Pancreas (tissue), 10 donors: ENCODE results near the gene KDSR. TPM values are rescaled to one million over a fixed set of nuclear protein-coding genes. Genes with fewer than 3 reads are reported as not detected.

ENCODE experiments used
- ATAC-seq, 4 donors: fragments of 200-7000 bp; cut with Tn5 transposase; one replicate each; pipeline versions ENCODE4 v1.8.0 to v1.9.1; 2020; ENCODE audit warnings: mild to moderate bottlenecking in 4 of 4, moderate library complexity in 4 of 4
- DNase-seq, 6 donors: peaks; one replicate each; pipeline ENCODE4 v3.0.0-alpha.2; 2020
- FAIRE-seq: peaks from 2 replicates; lab custom pipeline; 2012; peaks lifted over from hg19 to GRCh38; lab: Jason Lieb, UNC
- H3K27ac ChIP-seq, 4 donors: fragments of 200-600 bp; sonication (generic); 1 replicate in 3 of 4; 2 replicates in 1 of 4; pipeline versions ENCODE4 v1.5.0 to v1.8.0; 2020
- H3K27me3 ChIP-seq, 4 donors: fragments of 200-600 bp; one replicate each; pipeline ENCODE4 v1.8.0; 2021
- H3K36me3 ChIP-seq, 3 donors: fragments of 200-600 bp; sonication (generic) in 1 of 3; one replicate each; pipeline versions ENCODE4 v1.5.0 to v1.8.0; 2020 to 2021
- H3K4me1 ChIP-seq, 3 donors: fragments of 200-600 bp; one replicate each; pipeline ENCODE4 v1.8.0; 2021
- H3K4me3 ChIP-seq, 4 donors: fragments of 200-600 bp; sonication (generic) in 2 of 4; one replicate each; pipeline versions ENCODE4 v1.5.0 to v1.8.0; 2020 to 2021
- H3K9me3 ChIP-seq, 4 donors: fragments of 200-600 bp; one replicate each; pipeline ENCODE4 v1.8.0; 2021
- CTCF ChIP-seq, 4 donors: fragments of 200-600 bp; sonication (generic) in 3 of 4; IDR thresholded peaks; one replicate each; pipeline versions ENCODE4 v1.5.0 to v1.8.0; 2021; ENCODE audit warnings: antibody characterized with exemption in 4 of 4
- WGBS, 2 donors: extraction: QIAGEN DNeasy Blood & Tissue Kit; methylation state at CpG; one replicate each; pipeline ENCODE4 v1.1.7; 2013; 5-methylcytosine and 5-hydroxymethylcytosine counted together
- intact Hi-C, 3 donors: fragments of 100-400 bp; cut with DNase I; formaldehyde crosslinking; loops; one replicate each; pipeline versions ENCODE4 v1.11.1 to v1.14.2; 2022
- polyA plus RNA-seq, 2 donors: library from polyadenylated mRNA; stranded (reverse); fragments of 200-250 nt; gene quantifications; one replicate each; pipeline ENCODE4 v1.2.3, GENCODE V29; 2013
- total RNA-seq, 6 donors: library from RNA; stranded (reverse); fragmentation: NEBNext Ultra II Directional in 4 of 6; extraction: Animal tissue kit (Norgen Biotek cat#: 25700) in 4 of 6; gene quantifications; one replicate each; pipeline versions ENCODE4 v1.2.1 to v1.2.4, GENCODE V29; 2021 to 2023
- donor health status: healthy with polysubstance abuse.
- donor health status: DM: no; HTN: no; CAD: no; lungs with moderate emphysema.
- donor health status: DM: no; HTN: no; CAD: no.
- donor health status: control.
- donor health status: control.
- donor health status: Bipolar disorder and iron deficiency.
- donor health status: DM: yes; HTN: yes; CAD: no.
- donor health status: DM: no; HTN: no; CAD: no.
- donor health status: DM: no; HTN: no; CAD: no.
- donor health status: DM: yes; HTN: yes; CAD: no.

Gene KDSR
- total and polyA plus RNA-seq, 8 donors, result 4.8 to 37.2 (median 20.4) TPM

- no peaks in the 10 kb centered on the region for H3K9me3 ChIP-seq
- no peaks in the 10 kb centered on the region for H3K36me3 ChIP-seq
- no peaks in the 10 kb centered on the region for H3K27me3 ChIP-seq
- TF ChIP-seq CTCF (IDR thresholded peaks at IDR 0.05), result peak in 3 of 4 donors; percentile 41 to 51 (median 51)
- FAIRE-seq, result no peak
- peak; percentile 35 to 79 (median 56) for DNase-seq
- 3 to 4% methylated on average over 63 to 66 of the region's 66 CpGs for WGBS, 2 donors
- ATAC-seq, result peak; percentile 14 to 44 (median 28)
- H3K27ac ChIP-seq, result peak overlapping the region; percentile 3 to 50 (median 26)
- peaks cover 0 to 7% (median 0%) of the 10 kb centered on the region in 3 donors for H3K4me1 ChIP-seq
- intact Hi-C loops, result loop anchor here in 1 of 3 donors (10.0 kb wide), 1 partner anchor 183 kb away; no protein-coding TSS in a partner anchor
- H3K4me3 ChIP-seq, result peak overlapping the region; percentile 3 to 67 (median 43)
These were observed 48.8 kb downstream of the KDSR start for GRCh38 chr18:63317982-63318888.

- intact Hi-C loops, result loop anchor here in 1 of 3 donors (10.0 kb wide), 1 partner anchor 183 kb away; no protein-coding TSS in a partner anchor
- no peak for FAIRE-seq
- no peaks in the 10 kb centered on the region for H3K27me3 ChIP-seq
- no peak for DNase-seq
- H3K4me3 ChIP-seq, result peak overlapping the region; percentile 3 to 67 (median 43)
- H3K4me1 ChIP-seq, result peaks cover 0 to 10% (median 0%) of the 10 kb centered on the region in 3 donors
- no peaks in the 10 kb centered on the region for H3K36me3 ChIP-seq
- TF ChIP-seq CTCF (IDR thresholded peaks at IDR 0.05), result no peak
- no peak for ATAC-seq
- no peak overlapping the region for H3K27ac ChIP-seq
- WGBS, 2 donors, result 80 to 82% methylated on average over 10 of the region's 10 CpGs
- H3K9me3 ChIP-seq, result no peaks in the 10 kb centered on the region
These were observed 49.5 kb downstream of the KDSR start for GRCh38 chr18:63317556-63317946.

GRCh38 chr18:63316612-63317555, 50.1 kb downstream of the KDSR start:
- no peaks in the 10 kb centered on the region for H3K36me3 ChIP-seq
- no peak for ATAC-seq
- peaks cover 0 to 11% (median 0%) of the 10 kb centered on the region in 3 donors for H3K4me1 ChIP-seq
- intact Hi-C loops, result loop anchor here in 1 of 3 donors (10.0 kb wide), 1 partner anchor 182 kb away; no protein-coding TSS in a partner anchor
- DNase-seq, result no peak
- H3K27me3 ChIP-seq, result no peaks in the 10 kb centered on the region
- H3K4me3 ChIP-seq, result peak overlapping the region in 2 of 4 donors; percentile 50 to 67
- no peaks in the 10 kb centered on the region for H3K9me3 ChIP-seq
- no peak for FAIRE-seq
- no peak for TF ChIP-seq CTCF (IDR thresholded peaks at IDR 0.05)
- 79 to 80% methylated on average over 4 of the region's 4 CpGs for WGBS, 2 donors
- no peak overlapping the region for H3K27ac ChIP-seq

- Histone ChIP-seq H3K27ac (no peak overlapping the region), H3K4me3 (no peak overlapping the region)
- intact Hi-C loops, result loop anchor here in 1 of 3 donors (10.0 kb wide), 1 partner anchor 181 kb away; no protein-coding TSS in a partner anchor
These were observed 51.1 kb downstream of the KDSR start for GRCh38 chr18:63315876-63316275.

More at GRCh38 chr18:63315876-63316275, 51.1 kb downstream of the KDSR start:
- H3K36me3 ChIP-seq, result no peaks in the 10 kb centered on the region
- DNase-seq, result no peak
- FAIRE-seq, result no peak
- H3K27me3 ChIP-seq, result no peaks in the 10 kb centered on the region
- H3K4me1 ChIP-seq, result peaks cover 0 to 11% (median 0%) of the 10 kb centered on the region in 3 donors
- TF ChIP-seq CTCF (IDR thresholded peaks at IDR 0.05), result no peak
- no peaks in the 10 kb centered on the region for H3K9me3 ChIP-seq
- no peak for ATAC-seq
